Measurements from ENCODE around the gene GAPVD1. TPM values are rescaled to one million over a fixed set of nuclear protein-coding genes. Genes with fewer than 3 reads are reported as not detected.

GAPVD1 gene
- total and polyA plus RNA-seq, 2 of the 13 experiments (the other 11 are each of a cell fraction or from before 2014, with no cell fraction given), result 11.1 to 33.2 TPM

- TF ChIP-seq PHF8 (CRISPR knock-in tag; IDR thresholded peaks at IDR 0.05) (peak; percentile 94), FOSL2 (CRISPR knock-in tag; IDR thresholded peaks at IDR 0.05) (0 out of 2 replicates have a peak, but pooled peaks have one; percentile 12), MAZ (IDR thresholded peaks at IDR 0.05; ENCODE audit: borderline replicate concordance, low read depth, low read length) (no peak; the same call in 1 of the 2 replicates), MAZ (CRISPR knock-in tag; IDR thresholded peaks at IDR 0.05; ENCODE audit: low read depth) (peak; percentile 72), JDP2 (CRISPR knock-in tag; IDR thresholded peaks at IDR 0.05; ENCODE audit: borderline replicate concordance) (no peak; the same call in 1 of the 2 replicates), MEIS2 (CRISPR knock-in tag; IDR thresholded peaks at IDR 0.05) (peak; percentile 79), TCF12 (IDR thresholded peaks at IDR 0.05) (no peak), TCF12 (CRISPR knock-in tag; IDR thresholded peaks at IDR 0.05) (peak; percentile 25; the same call in 1 of the 2 replicates), NPAS2 (CRISPR knock-in tag; IDR thresholded peaks at IDR 0.05; ENCODE audit: borderline replicate concordance) (no peak), DMAP1 (CRISPR knock-in tag; IDR thresholded peaks at IDR 0.05) (no peak), ZNF607 (CRISPR knock-in tag; IDR thresholded peaks at IDR 0.05; ENCODE audit: borderline replicate concordance) (peak; percentile 79; the same call in 1 of the 2 replicates), NFRKB (IDR thresholded peaks at IDR 0.05) (no peak), ISX (CRISPR knock-in tag; conservative IDR thresholded peaks at IDR 0.05) (no peak), ETV5 (CRISPR knock-in tag; IDR thresholded peaks at IDR 0.05; ENCODE audit: borderline replicate concordance) (peak; percentile 94), KMT2B (CRISPR knock-in tag; IDR thresholded peaks at IDR 0.05) (peak; percentile 31; the same call in 1 of the 2 replicates), ZMYM4 (CRISPR knock-in tag; IDR thresholded peaks at IDR 0.05) (peak; percentile 68), POLR2A (IDR thresholded peaks at IDR 0.05; ENCODE audit: insufficient read depth in 1 of 2, low read depth in 2 of 2, low read length in 2 of 2) (peak; percentile 85 to 92), ARNTL (CRISPR knock-in tag; IDR thresholded peaks at IDR 0.05) (peak; percentile 81), RCOR2 (CRISPR knock-in tag; IDR thresholded peaks at IDR 0.05) (no peak), SOX5 (CRISPR knock-in tag; IDR thresholded peaks at IDR 0.05; ENCODE audit: borderline replicate concordance) (no peak), AGO2 (optimal IDR thresholded peaks at IDR 0.05; ENCODE audit: low read depth, low read length) (no peak), ZNF136 (CRISPR knock-in tag; IDR thresholded peaks at IDR 0.05; ENCODE audit: low read depth) (no peak), CREB3 (CRISPR knock-in tag; IDR thresholded peaks at IDR 0.05) (no peak), ZNF460 (CRISPR knock-in tag; IDR thresholded peaks at IDR 0.05; ENCODE audit: borderline replicate concordance) (no peak), MBD4 (IDR thresholded peaks at IDR 0.05; ENCODE audit: borderline replicate concordance, low read length) (no peak), ZFP41 (CRISPR knock-in tag; IDR thresholded peaks at IDR 0.05; ENCODE audit: borderline replicate concordance) (no peak), CAMTA2 (CRISPR knock-in tag; IDR thresholded peaks at IDR 0.05; ENCODE audit: borderline replicate concordance) (0 out of 2 replicates have a peak, but pooled peaks have one; percentile 56)
- TF ChIP-seq, protein P1, sequence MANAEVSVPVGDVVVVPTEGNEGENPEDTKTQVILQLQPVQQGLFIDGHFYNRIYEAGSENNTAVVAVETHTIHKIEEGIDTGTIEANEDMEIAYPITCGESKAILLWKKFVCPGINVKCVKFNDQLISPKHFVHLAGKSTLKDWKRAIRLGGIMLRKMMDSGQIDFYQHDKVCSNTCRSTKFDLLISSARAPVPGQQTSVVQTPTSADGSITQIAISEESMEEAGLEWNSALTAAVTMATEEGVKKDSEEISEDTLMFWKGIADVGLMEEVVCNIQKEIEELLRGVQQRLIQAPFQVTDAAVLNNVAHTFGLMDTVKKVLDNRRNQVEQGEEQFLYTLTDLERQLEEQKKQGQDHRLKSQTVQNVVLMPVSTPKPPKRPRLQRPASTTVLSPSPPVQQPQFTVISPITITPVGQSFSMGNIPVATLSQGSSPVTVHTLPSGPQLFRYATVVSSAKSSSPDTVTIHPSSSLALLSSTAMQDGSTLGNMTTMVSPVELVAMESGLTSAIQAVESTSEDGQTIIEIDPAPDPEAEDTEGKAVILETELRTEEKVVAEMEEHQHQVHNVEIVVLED (CRISPR knock-in tag; IDR thresholded peaks at IDR 0.05; ENCODE audit: borderline replicate concordance), result peak; percentile 85; the same call in 1 of the 2 replicates
- TF ChIP-seq, protein P2, sequence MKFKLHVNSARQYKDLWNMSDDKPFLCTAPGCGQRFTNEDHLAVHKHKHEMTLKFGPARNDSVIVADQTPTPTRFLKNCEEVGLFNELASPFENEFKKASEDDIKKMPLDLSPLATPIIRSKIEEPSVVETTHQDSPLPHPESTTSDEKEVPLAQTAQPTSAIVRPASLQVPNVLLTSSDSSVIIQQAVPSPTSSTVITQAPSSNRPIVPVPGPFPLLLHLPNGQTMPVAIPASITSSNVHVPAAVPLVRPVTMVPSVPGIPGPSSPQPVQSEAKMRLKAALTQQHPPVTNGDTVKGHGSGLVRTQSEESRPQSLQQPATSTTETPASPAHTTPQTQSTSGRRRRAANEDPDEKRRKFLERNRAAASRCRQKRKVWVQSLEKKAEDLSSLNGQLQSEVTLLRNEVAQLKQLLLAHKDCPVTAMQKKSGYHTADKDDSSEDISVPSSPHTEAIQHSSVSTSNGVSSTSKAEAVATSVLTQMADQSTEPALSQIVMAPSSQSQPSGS (CRISPR knock-in tag; IDR thresholded peaks at IDR 0.05), result no peak
Observed at GRCh38 chr9:125261501-125262293, at the start of gene GAPVD1 (continued).
